Calu3 (cell line): ENCODE data around the gene ARHGAP24. TPM values are rescaled to one million over a fixed set of nuclear protein-coding genes. Genes with fewer than 3 reads are reported as not detected.

ENCODE experiments used
- BruUV-seq: library from RNA; stranded (reverse); fragments of 400-500 nt; replicated peaks from 2 replicates; lab custom pipeline; 2021; lab: Mats Ljungman, UMichigan
- CTCF ChIA-PET: fragments of 300-600 bp; sonication (Branson Sonifier 250); formaldehyde crosslinking; loops from one replicate; lab custom pipeline; 2022; ENCODE audit warnings: antibody characterized with exemption; lab: Charles Lee
- DNase-seq: peaks from one replicate; pipeline ENCODE4 v3.0.0; 2022
- H3K27ac Mint-ChIP-seq: one replicate; pipeline ENCODE4 v1.8.0; 2022; ENCODE audit warnings: mixed read lengths; ENCODE audit not compliant: unreplicated experiment
- H3K27me3 Mint-ChIP-seq: one replicate; pipeline ENCODE4 v1.8.0; 2022; ENCODE audit warnings: mixed read lengths; ENCODE audit not compliant: unreplicated experiment
- H3K36me3 Mint-ChIP-seq: one replicate; pipeline ENCODE4 v1.8.0; 2022; ENCODE audit warnings: mild to moderate bottlenecking, moderate library complexity, mixed read lengths; ENCODE audit not compliant: insufficient read depth, unreplicated experiment
- H3K4me1 Mint-ChIP-seq: one replicate; pipeline ENCODE4 v1.8.0; 2022; ENCODE audit warnings: mild to moderate bottlenecking, low read depth, mixed read lengths; ENCODE audit not compliant: unreplicated experiment
- H3K4me3 Mint-ChIP-seq: one replicate; pipeline ENCODE4 v1.8.0; 2022; ENCODE audit warnings: mild to moderate bottlenecking, low read depth, moderate library complexity, mixed read lengths; ENCODE audit not compliant: unreplicated experiment
- H3K9me3 Mint-ChIP-seq: one replicate; pipeline ENCODE4 v1.8.0; 2022; ENCODE audit warnings: low read depth, mixed read lengths; ENCODE audit not compliant: unreplicated experiment
- CTCF ChIP-seq: fragments of 200-600 bp; IDR thresholded peaks from one replicate; pipeline ENCODE4 v1.8.0; 2022; ENCODE audit warnings: antibody characterized with exemption; ENCODE audit not compliant: unreplicated experiment
- intact Hi-C: fragments of 100-400 bp; cut with micrococcal nuclease; formaldehyde crosslinking; loops from one replicate; pipeline ENCODE4 v1.10.0; 2022; ENCODE audit not compliant: unreplicated experiment
- total RNA-seq: library from RNA; stranded (reverse); gene quantifications from 2 replicates; pipeline ENCODE4 v1.2.3, GENCODE V29; 2022

ARHGAP24 gene
- total RNA-seq, 1 experiment from 2014 or later, result 10.2 TPM

GRCh38 chr4:85869181-85869580 lies 394.2 kb downstream of the ARHGAP24 start:
- no peak for DNase-seq
- TF ChIP-seq CTCF, result no peak
- no TSS peak for BruUV-seq
- intact Hi-C loops, result no loop called here
- Mint-ChIP-seq H3K27ac (peak overlapping the region; percentile 42), H3K9me3 (peaks cover 2% of the 10 kb centered on the region), H3K4me3 (no peak overlapping the region), H3K4me1 (peaks cover 8% of the 10 kb centered on the region), H3K27me3 (no peaks in the 10 kb centered on the region), H3K36me3 (peaks cover 6% of the 10 kb centered on the region)
- CTCF ChIA-PET, result no interaction called here

DNA sequence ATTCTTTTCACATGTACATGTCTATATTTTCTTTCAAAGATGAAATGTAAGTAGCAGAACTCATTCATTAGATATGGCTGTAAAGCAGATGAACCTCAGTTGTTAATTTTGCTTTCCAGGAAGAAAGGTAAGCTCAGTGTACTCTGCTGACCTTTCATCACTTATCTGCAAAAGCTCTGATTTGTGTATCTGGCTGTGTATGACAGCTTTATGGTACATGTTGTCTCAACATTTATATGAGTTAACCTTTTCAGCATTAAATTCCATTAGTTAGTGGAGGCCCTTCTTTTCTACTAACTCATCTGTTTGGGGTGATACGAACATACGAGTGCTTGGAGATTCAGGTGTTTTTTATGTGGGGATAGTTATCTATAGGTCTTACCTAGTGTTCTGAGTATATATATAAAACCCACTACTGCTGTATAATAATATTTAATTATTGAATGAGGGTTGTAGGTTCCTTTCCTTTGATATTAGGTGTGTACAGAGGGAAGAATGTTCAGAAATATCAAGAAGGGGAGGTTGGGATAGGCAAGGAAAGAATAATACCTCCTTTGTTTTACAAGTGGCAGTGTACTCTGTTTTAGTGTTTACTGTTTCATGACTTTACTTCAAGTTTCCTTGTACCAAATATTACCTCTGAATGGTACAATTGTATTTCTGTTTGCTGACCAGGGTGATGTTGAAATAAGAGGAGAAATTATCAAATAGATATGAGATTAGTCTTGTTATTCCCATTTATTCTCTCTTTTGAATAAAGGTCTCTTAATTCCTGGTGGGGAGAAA lies 395.5 kb downstream of the ARHGAP24 start:
- DNase-seq, result no peak
- H3K9me3 Mint-ChIP-seq, result no peaks in the 10 kb centered on the region
- TF ChIP-seq CTCF, result no peak
- CTCF ChIA-PET, result interaction anchor here (0.6 kb wide), 1 partner anchor 1312 kb away, joined by 8 read pairs; no protein-coding TSS in a partner anchor
- H3K4me3 Mint-ChIP-seq, result no peak overlapping the region
- peak overlapping the region; percentile 83 for H3K27ac Mint-ChIP-seq
- intact Hi-C loops, result loop anchor here (1.0 to 10.0 kb wide), 3 partner anchors 44 to 94 kb away; no protein-coding TSS in a partner anchor
- H3K27me3 Mint-ChIP-seq, result no peaks in the 10 kb centered on the region
- peaks cover 8% of the 10 kb centered on the region for H3K4me1 Mint-ChIP-seq
- H3K36me3 Mint-ChIP-seq, result peaks cover 6% of the 10 kb centered on the region
- no TSS peak for BruUV-seq

DNA sequence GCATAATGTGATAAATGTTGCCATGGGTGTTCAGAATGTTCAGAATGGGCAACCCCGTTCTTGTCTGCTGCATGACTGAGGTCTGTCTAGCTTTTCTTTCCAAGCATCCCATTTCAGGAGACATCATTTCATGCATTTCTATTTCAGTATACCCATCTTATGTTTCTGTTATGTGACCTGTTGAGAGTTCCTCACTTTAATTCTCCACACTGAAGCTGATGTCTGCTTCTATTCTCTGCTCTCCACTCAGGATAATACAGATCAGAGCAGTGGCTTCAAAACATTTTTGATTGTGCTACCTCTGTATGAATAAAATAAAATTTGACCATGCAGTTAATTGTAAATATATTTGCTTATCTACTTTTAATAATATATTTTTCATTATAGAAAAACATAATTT lies 398.6 kb downstream of the ARHGAP24 start:
- CTCF ChIA-PET, result no interaction called here
- Mint-ChIP-seq H3K27ac (no peak overlapping the region), H3K4me3 (no peak overlapping the region), H3K27me3 (no peaks in the 10 kb centered on the region), H3K36me3 (peaks cover 6% of the 10 kb centered on the region), H3K4me1 (peaks cover 8% of the 10 kb centered on the region), H3K9me3 (no peaks in the 10 kb centered on the region)
- TF ChIP-seq CTCF, result no peak
- no TSS peak for BruUV-seq
- intact Hi-C loops, result loop anchor here (5.0 to 10.0 kb wide), 2 partner anchors 54 to 91 kb away; no protein-coding TSS in a partner anchor
- DNase-seq, result no peak

DNA sequence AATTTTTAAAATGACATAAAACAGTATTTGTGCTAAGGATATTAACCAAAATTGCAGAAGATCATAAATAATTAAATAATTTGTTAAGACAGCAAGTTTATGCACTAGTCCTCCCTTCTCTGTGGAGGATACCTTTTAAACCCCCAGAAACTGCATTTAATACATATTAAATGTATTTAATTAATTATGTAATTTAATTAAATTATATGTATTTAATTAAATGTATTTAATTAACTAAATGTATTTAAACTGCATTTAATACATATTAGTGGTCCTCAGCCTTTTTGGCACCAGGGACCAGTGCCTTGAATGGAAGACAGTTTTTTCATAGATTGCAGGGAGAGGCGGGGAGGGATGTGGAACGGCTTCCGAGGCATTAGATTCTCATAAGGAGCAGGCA lies 404.6 kb downstream of the ARHGAP24 start:
- no peaks in the 10 kb centered on the region for H3K9me3 Mint-ChIP-seq
- H3K4me1 Mint-ChIP-seq, result peaks cover 8% of the 10 kb centered on the region
- no peak overlapping the region for H3K27ac Mint-ChIP-seq
- no peaks in the 10 kb centered on the region for H3K27me3 Mint-ChIP-seq
- no peak for DNase-seq
- CTCF ChIA-PET, result no interaction called here
- no peak overlapping the region for H3K4me3 Mint-ChIP-seq
- BruUV-seq, result no TSS peak
- intact Hi-C loops, result loop anchor here (10.0 kb wide), 1 partner anchor 85 kb away; no protein-coding TSS in a partner anchor
- TF ChIP-seq CTCF, result no peak
- H3K36me3 Mint-ChIP-seq, result no peaks in the 10 kb centered on the region
